Type B pancreatic cell (in vitro differentiated cells): ENCODE measurements around the gene MCF2L. TPM values are rescaled to one million over a fixed set of nuclear protein-coding genes. Genes with fewer than 3 reads are reported as not detected.

Experiments used
- DNase-seq: peaks from one replicate; pipeline ENCODE4 v3.0.0; 2021; ENCODE audit warnings: mixed read lengths; ENCODE audit not compliant: unreplicated experiment; ENCODE audit errors: extremely low spot score
- H3K27ac Mint-ChIP-seq: 2 replicates; pipeline ENCODE4 v1.8.0; 2021; ENCODE audit warnings: mild to moderate bottlenecking, mixed read lengths
- H3K27me3 Mint-ChIP-seq: 2 replicates; pipeline ENCODE4 v1.8.0; 2021; ENCODE audit warnings: mixed read lengths
- H3K36me3 Mint-ChIP-seq: 2 replicates; pipeline ENCODE4 v1.8.0; 2021; ENCODE audit warnings: mixed read lengths
- H3K4me1 Mint-ChIP-seq: one replicate; pipeline ENCODE4 v1.8.0; 2021; ENCODE audit warnings: mixed read lengths; ENCODE audit not compliant: unreplicated experiment
- H3K4me3 Mint-ChIP-seq: 2 replicates; pipeline ENCODE4 v1.8.0; 2021; ENCODE audit warnings: mild to moderate bottlenecking, mixed read lengths
- H3K9me3 Mint-ChIP-seq: 2 replicates; pipeline ENCODE4 v1.8.0; 2021; ENCODE audit warnings: mixed read lengths
- CTCF ChIP-seq: fragments of 200-600 bp; sonication (generic); conservative IDR thresholded peaks from 2 replicates; pipeline ENCODE4 v1.5.0; 2021; ENCODE audit warnings: antibody characterized with exemption, mild to moderate bottlenecking
- total RNA-seq: library from RNA; stranded (reverse); gene quantifications from 2 replicates; pipeline ENCODE4 v1.2.1, GENCODE V29; 2021; ENCODE audit warnings: low replicate concordance

MCF2L gene
- total RNA-seq, 1 donor from 2014 or later, result 46.9 TPM

- H3K27ac Mint-ChIP-seq, result no peak overlapping the region
These were observed 13.1 kb upstream of the MCF2L start for GRCh38 chr13:112955956-112956355.

GRCh38 chr13:112956571-112957294 lies 12.3 kb upstream of the MCF2L start:
- DNase-seq, result no peak

More at GRCh38 chr13:112955956-112956355, 13.1 kb upstream of the MCF2L start:
- Mint-ChIP-seq H3K4me3 (no peak overlapping the region), H3K4me1 (peaks cover 35% of the 10 kb centered on the region), H3K36me3 (no peaks in the 10 kb centered on the region), H3K9me3 (no peaks in the 10 kb centered on the region), H3K27me3 (peaks cover under 1% of the 10 kb centered on the region)
- DNase-seq, result no peak
- no peak for TF ChIP-seq CTCF

GRCh38 chr13:112957295-112957677 lies 11.7 kb upstream of the MCF2L start:
- Mint-ChIP-seq H3K27ac (peak overlapping the region; percentile 21), H3K9me3 (no peaks in the 10 kb centered on the region), H3K4me1 (peaks cover 32% of the 10 kb centered on the region), H3K27me3 (no peaks in the 10 kb centered on the region), H3K36me3 (no peaks in the 10 kb centered on the region), H3K4me3 (no peak overlapping the region)
- no peak for DNase-seq
- no peak for TF ChIP-seq CTCF

More at GRCh38 chr13:112956571-112957294, 12.3 kb upstream of the MCF2L start:
- peaks cover 32% of the 10 kb centered on the region for H3K4me1 Mint-ChIP-seq
- no peaks in the 10 kb centered on the region for H3K36me3 Mint-ChIP-seq
- H3K4me3 Mint-ChIP-seq, result no peak overlapping the region
- H3K27ac Mint-ChIP-seq, result peak overlapping the region; percentile 21
- no peaks in the 10 kb centered on the region for H3K27me3 Mint-ChIP-seq
- H3K9me3 Mint-ChIP-seq, result no peaks in the 10 kb centered on the region
- no peak for TF ChIP-seq CTCF

GRCh38 chr13:112958127-112958989 lies 10.7 kb upstream of the MCF2L start:
- Mint-ChIP-seq H3K9me3 (no peaks in the 10 kb centered on the region), H3K27me3 (no peaks in the 10 kb centered on the region), H3K36me3 (no peaks in the 10 kb centered on the region), H3K27ac (no peak overlapping the region), H3K4me1 (peaks cover 25% of the 10 kb centered on the region), H3K4me3 (no peak overlapping the region)
- no peak for TF ChIP-seq CTCF
- DNase-seq, result no peak

GRCh38 chr13:112959206-112959605 lies 9.8 kb upstream of the MCF2L start:
- peak overlapping the region; percentile 16 for H3K27ac Mint-ChIP-seq
- peaks cover 19% of the 10 kb centered on the region for H3K4me1 Mint-ChIP-seq

More at GRCh38 chr13:112959206-112959605, 9.8 kb upstream of the MCF2L start:
- DNase-seq, result no peak
- Mint-ChIP-seq H3K4me3 (no peak overlapping the region), H3K27me3 (no peaks in the 10 kb centered on the region), H3K9me3 (no peaks in the 10 kb centered on the region), H3K36me3 (no peaks in the 10 kb centered on the region)
- no peak for TF ChIP-seq CTCF
